ENCODE data around the gene PRKAG2. TPM values are rescaled to one million over a fixed set of nuclear protein-coding genes. Genes with fewer than 3 reads are reported as not detected.
A peak's percentile ranks its signal among the peaks of the same experiment; 100 is the strongest.

The PRKAG2 gene
- total RNA-seq, 1 donor from 2014 or later: 14.2 TPM

DNA sequence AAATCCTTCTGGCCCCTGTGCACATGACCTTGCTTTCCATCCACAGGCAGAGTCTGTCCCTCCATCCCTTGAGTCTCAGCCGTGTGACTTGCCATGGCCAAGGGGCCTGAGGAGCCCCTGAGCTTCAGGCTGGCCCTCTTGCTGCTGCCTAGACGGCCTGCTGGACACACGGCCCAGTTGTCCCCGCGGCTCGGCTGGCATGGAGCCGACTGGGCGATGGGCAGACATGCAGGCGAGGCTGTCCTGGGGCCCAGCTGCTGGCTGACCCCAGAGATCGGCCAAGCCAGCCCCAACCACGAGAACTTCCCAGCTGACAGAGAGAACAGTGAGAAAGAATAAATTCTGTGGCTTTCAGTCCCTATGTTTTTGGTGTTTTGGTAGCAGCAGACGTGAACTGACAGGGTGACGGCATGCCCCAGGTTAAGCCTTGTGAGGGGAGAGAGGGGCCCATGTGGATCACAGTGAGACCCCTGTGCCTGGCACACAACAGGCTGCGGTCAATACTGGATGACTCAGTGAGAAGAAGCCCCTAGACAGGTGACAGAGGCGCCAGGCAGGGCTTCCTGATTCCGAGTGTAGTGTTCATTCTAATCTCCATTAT lies 11.7 kb downstream of the PRKAG2 start:
- DNase-seq: no peak

DNA sequence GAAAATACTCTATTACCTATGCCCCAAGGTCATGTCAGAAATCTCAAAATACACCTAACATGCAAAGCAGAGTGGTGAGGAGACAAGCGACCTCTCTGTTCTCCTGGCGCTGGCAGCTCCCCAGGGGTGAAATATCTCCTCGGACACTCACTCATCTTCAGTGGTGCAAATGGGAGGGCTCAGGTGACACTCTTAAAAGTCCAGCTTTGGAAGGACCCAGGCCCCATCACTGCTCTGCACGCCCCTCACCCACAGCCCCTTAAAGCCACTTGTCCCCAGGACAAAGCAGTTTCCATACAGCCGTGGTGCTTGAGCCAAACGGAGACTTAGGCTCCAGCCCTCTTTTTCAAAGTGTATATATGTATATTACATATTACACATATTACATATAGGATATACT lies 12.4 kb downstream of the PRKAG2 start:
- no peak for DNase-seq

DNA sequence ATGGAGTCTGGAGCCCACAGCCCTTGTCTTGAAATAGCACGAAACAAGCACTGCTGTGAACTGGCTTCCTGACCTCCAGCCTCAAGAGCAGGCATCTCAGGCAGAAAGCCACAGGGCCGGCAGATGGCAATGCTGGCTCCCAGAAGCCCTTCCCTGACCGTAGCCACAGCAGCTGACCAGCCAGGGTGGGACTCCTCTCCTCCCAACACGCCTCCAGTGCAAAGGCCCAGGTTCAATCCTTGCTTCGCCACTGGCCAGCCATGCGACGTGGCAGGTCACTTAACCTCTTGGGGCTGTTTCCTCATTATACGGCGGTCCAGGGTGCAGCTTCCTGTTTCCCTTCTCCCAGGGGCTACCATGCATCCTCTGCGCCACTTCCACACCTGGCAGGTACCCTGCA lies 12.8 kb downstream of the PRKAG2 start:
- no peak for DNase-seq

- DNase-seq: no peak
These were observed 13.4 kb downstream of the PRKAG2 start for GRCh38 chr7:151863386-151864079.

- DNase-seq: no peak
These were observed 14.1 kb downstream of the PRKAG2 start for GRCh38 chr7:151862606-151863381.

- no peak for DNase-seq
These were observed 15.0 kb downstream of the PRKAG2 start for GRCh38 chr7:151861881-151862280.

DNA sequence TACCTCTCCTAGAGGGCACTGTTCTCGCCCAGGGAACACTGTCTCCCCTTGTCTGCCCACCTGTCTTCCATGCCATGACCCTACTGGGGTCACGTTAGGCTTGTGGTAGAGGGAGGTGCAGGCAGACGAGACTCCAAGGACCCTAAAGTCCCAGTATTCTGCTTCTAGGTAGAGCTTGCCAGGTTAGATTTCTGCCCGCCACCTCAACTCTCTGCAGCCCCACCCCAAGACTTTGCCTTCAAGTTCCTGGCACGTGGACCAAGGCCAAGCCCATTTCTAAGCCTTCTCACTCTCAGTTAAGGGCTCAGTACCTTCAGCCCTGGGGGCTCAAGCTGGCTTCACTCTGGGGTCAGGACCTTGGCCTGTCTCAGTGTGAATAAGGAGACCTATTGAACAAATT lies 16.1 kb downstream of the PRKAG2 start:
- no peak for DNase-seq

DNA sequence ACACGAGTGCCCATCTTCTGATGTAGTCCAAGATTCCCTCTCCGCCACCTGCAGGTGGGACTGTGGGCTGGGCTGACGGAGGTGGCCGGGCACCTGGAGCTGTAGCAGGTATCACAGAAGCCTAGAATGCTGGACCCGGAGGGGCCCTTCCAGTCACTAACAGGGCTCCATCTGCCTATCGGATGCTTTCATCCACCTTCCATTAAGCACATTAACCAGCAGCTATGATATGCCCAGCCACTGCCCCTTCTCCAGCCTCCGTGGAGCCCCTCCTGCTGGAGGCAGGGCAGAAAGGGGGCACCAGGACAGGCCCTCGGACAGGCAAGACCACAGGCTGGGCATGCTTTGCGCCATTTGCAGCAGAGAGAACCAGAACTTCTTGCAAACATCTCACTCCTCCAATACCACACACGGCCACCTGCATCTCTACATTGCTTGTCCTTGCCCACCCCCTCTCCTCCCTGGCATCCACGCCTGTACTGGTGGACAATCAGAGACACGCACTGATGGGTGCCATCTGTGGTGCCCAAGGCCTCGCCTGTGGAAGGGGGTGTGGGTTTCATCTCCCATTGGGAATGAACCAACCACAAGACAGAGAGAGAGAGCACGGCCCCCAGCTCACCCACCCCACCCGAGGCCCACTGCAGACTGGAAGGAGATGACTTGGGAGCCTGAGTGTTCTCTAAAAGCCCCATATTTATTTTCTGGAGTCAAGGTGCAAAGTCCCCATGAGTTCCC lies 16.8 kb downstream of the PRKAG2 start:
- no peak for DNase-seq

DNA sequence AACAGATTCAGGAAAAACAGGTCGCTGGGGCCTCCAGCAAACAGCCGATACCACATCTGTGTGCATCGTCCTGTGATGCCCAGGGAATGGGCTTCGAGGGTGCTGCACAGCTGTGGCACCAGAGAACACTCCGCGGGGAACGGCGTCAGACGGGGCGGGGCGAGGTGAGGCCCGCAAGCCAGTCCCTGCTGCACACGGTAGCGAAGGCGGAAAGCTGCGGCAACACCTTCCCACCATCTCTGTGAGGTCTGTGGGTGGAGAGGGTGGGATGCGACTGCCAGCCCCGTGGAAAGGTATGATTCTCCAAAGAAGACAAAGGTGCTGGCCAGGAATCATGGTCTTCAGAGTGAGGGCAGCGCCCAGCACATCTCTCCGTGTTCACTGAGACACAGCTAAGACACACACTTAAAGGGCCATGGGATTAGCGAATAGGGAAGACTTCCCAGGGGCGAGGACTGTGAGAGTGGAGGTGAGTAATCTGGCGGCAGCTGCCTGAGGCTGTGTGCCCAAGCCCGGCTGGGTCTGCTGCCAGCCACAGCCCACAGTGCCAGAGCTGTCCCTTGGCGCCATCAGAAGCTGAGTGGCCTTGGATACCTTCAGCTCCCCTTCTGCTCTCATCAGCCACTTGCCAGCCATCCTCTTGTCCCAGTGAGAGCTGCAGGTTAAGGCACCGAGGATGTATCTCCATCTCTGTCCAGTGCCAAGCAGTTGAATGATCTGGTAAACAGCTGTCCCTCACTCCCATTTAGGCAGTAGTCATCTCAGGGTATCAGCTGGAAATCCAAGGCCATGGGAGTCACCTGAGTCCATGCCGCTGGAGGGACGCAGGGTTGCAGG lies 17.6 kb downstream of the PRKAG2 start:
- DNase-seq: no peak

GRCh38 chr7:151858456-151858855 lies 18.5 kb downstream of the PRKAG2 start:
- DNase-seq: no peak

- peak; percentile 56 for DNase-seq
These were observed 19.0 kb downstream of the PRKAG2 start for GRCh38 chr7:151857866-151858450.

GRCh38 chr7:151857412-151857811 lies 19.5 kb downstream of the PRKAG2 start:
- peak; percentile 34 for DNase-seq

GRCh38 chr7:151856516-151856915 lies 20.4 kb downstream of the PRKAG2 start:
- DNase-seq: no peak

DNA sequence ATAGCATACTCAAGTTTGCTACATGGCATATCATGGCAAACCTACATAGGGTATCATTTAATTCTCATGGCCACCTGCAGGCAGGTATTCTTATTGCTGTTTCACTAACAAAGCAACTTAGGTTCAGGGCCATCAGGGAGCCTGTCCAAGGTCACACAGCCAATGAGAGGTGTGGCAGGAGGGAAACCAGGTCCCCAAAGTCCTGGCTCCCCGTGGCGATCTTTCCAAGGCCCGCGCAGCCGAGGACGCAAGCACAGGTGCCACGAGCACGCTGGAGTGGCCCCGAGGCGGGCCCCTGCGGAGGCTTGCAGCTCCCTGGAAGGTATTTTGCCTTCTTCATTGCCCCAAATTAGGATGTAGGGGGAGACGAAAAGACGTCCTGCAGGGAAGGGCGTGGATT lies 20.8 kb downstream of the PRKAG2 start:
- DNase-seq: no peak

DNA sequence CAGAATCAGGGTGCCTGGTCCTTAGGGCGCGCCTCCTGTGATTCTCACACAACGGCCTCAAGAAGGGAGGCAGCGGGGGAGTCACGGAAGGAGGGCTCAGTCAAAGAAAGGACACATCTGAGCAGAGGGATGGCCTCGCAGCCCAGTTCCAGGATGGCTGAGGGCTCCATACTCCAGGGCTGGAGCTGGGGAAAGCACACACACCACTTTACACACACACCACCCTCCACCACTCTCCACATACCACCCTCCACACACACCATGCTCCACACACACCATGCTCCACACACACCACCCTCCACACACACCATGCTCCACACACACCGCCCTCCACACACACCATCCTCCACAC lies 22.2 kb downstream of the PRKAG2 start:
- DNase-seq: no peak

- no peak for DNase-seq
These were observed 22.8 kb downstream of the PRKAG2 start for GRCh38 chr7:151853896-151854719.

GRCh38 chr7:151852486-151853396 lies 24.2 kb downstream of the PRKAG2 start:
- DNase-seq: no peak

DNA sequence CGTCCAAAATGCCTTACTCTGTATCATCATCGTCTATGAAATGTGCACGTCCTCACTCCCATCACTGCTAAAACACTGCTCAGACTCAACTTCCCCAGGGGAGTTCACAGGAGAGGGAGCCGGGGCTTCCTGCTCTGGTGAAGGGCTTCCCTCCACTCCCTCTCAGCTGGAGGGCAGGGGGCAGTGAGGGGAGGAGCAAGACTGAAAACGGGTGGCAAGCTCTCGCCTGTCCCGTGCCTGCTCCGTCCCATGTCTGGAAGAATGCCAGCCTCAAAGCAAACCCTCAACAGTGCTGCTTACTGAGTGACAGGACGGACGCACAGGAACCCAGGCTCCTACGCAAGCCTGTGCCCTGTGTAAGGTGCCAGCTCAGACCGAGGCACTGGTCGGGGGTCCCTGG lies 25.1 kb downstream of the PRKAG2 start:
- no peak for DNase-seq

DNA sequence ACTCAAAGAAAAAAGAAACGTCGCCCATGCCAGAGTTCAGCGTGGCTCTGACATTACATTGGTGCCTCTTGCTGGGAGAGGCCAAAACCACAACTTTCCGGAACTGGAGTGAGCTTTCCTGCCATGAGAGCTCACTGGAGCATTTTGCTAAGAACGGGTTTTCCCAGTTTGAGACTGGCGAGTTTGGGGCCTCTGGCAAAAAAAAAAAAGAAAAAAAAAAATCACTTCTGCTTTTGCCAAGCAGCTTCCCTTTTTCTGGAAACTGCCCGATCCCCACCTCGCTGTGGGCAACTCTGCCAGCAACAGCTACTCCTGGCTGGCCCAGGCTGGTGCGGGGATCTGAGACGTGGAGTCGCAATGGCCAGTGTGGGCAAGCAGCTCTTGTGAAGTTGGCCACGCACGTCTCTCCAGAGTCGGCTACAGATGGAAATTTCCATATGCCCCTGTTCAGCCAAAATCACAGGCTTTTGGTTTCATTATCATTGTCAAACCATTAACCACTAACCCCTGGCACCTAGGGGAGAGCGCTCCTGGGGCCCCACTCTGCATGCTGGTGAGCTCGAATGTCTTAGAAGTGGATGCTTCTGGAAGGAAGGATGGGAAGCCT lies 25.7 kb downstream of the PRKAG2 start:
- DNase-seq: no peak
